Measurements from ENCODE around the gene STAC3. TPM values are rescaled to one million over a fixed set of nuclear protein-coding genes. Genes with fewer than 3 reads are reported as not detected.

The STAC3 gene
- total RNA-seq, 2 donors from 2014 or later: 0.78 to 2.0 TPM

GRCh38 chr12:57208631-57209282, 42.2 kb downstream of the STAC3 start:
- ATAC-seq: no peak
- TF ChIP-seq POLR2A (IDR thresholded peaks at IDR 0.05) (no peak), CTCF (IDR thresholded peaks at IDR 0.05) (no peak)
- Histone ChIP-seq H3K9me3 (no peaks in the 10 kb centered on the region), H3K27ac (no peak overlapping the region), H3K4me1 (peaks cover 4% of the 10 kb centered on the region), H3K36me3 (replicated peaks in 1 of 2; ENCODE audit: insufficient read depth in 1 of 2, low read depth in 2 of 2) (peaks cover 0 to 2% of the 10 kb centered on the region in 2 donors), H3K27me3 (no peaks in the 10 kb centered on the region), H3K4me3 (no peak overlapping the region)
- intact Hi-C loops (cut with DNase I): no loop called here
- DNase-seq: no peak
- 80 to 93% methylated on average over 14 to 22 of the region's 22 CpGs for whole genome bisulfite sequencing, 2 donors

GRCh38 chr12:57207731-57208630, 43.0 kb downstream of the STAC3 start:
- intact Hi-C loops (cut with DNase I): no loop called here
- Histone ChIP-seq H3K27me3 (no peaks in the 10 kb centered on the region), H3K27ac (no peak overlapping the region), H3K9me3 (no peaks in the 10 kb centered on the region), H3K36me3 (replicated peaks in 1 of 2; ENCODE audit: insufficient read depth in 1 of 2, low read depth in 2 of 2) (peaks cover 0 to 2% of the 10 kb centered on the region in 2 donors), H3K4me1 (no peaks in the 10 kb centered on the region), H3K4me3 (no peak overlapping the region)
- TF ChIP-seq CTCF (IDR thresholded peaks at IDR 0.05) (no peak), POLR2A (IDR thresholded peaks at IDR 0.05) (no peak)
- no peak for ATAC-seq
- no peak for DNase-seq
- WGBS, 2 donors: 82 to 86% methylated on average over 11 to 29 of the region's 29 CpGs

- no peak for ATAC-seq
- peaks cover 0 to 2% of the 10 kb centered on the region in 2 donors for H3K36me3 ChIP-seq (replicated peaks in 1 of 2; ENCODE audit: insufficient read depth in 1 of 2, low read depth in 2 of 2)
Measured at GRCh38 chr12:57205931-57206330, 45.1 kb downstream of the STAC3 start.

GRCh38 chr12:57205186-57205585, 45.8 kb downstream of the STAC3 start:
- ATAC-seq (no peak), DNase-seq (no peak)
- 94 to 95% methylated on average over 16 to 26 of the region's 26 CpGs for WGBS, 2 donors
- H3K27ac ChIP-seq: no peak overlapping the region
- H3K27me3 ChIP-seq: no peaks in the 10 kb centered on the region
- H3K4me3 ChIP-seq: no peak overlapping the region
- no peak for TF ChIP-seq POLR2A (IDR thresholded peaks at IDR 0.05)
- TF ChIP-seq CTCF (IDR thresholded peaks at IDR 0.05): no peak
- H3K4me1 ChIP-seq: no peaks in the 10 kb centered on the region
- no peaks in the 10 kb centered on the region for H3K9me3 ChIP-seq
- H3K36me3 ChIP-seq (replicated peaks in 1 of 2; ENCODE audit: insufficient read depth in 1 of 2, low read depth in 2 of 2): peaks cover 0 to 2% of the 10 kb centered on the region in 2 donors
- intact Hi-C loops (cut with DNase I): no loop called here

More at GRCh38 chr12:57205931-57206330, 45.1 kb downstream of the STAC3 start:
- WGBS, 2 donors: 81 to 83% methylated on average over 7 of the region's 7 CpGs
- Histone ChIP-seq H3K27ac (no peak overlapping the region), H3K4me1 (no peaks in the 10 kb centered on the region), H3K4me3 (no peak overlapping the region), H3K9me3 (no peaks in the 10 kb centered on the region), H3K27me3 (no peaks in the 10 kb centered on the region)
- TF ChIP-seq POLR2A (IDR thresholded peaks at IDR 0.05): no peak
- no peak for TF ChIP-seq CTCF (IDR thresholded peaks at IDR 0.05)
- no peak for DNase-seq
- intact Hi-C loops (cut with DNase I): no loop called here

All from body of pancreas (tissue), 4 donors.